GM23248 (cell line): Measurements from ENCODE around the gene IARS2. TPM values are rescaled to one million over a fixed set of nuclear protein-coding genes. Genes with fewer than 3 reads are reported as not detected.

Experiments
- DNase-seq: peaks from one replicate; pipeline ENCODE4 v3.0.0-alpha.2; 2015
- H2AFZ ChIP-seq: fragments of 200-600 bp; sonication (generic); 2 replicates; pipeline ENCODE4 v1.6.1; 2016; ENCODE audit warnings: antibody characterized with exemption
- H3F3A ChIP-seq: fragments of 200-600 bp; sonication (generic); 2 replicates; pipeline ENCODE4 v1.6.1; 2016; ENCODE audit warnings: mild to moderate bottlenecking, antibody characterized with exemption, mixed run types; ENCODE audit not compliant: insufficient read depth
- H3K27ac ChIP-seq: fragments of 200-600 bp; sonication (generic); 2 replicates; pipeline ENCODE4 v1.5.1; 2016; ENCODE audit warnings: mild to moderate bottlenecking
- H3K27me3 ChIP-seq: fragments of 200-600 bp; sonication (generic); replicated peaks from 2 replicates; pipeline ENCODE4 v1.6.1; 2016; ENCODE audit warnings: mild to moderate bottlenecking; ENCODE audit not compliant: insufficient read depth
- H3K36me3 ChIP-seq: fragments of 200-600 bp; sonication (generic); 2 replicates; pipeline ENCODE4 v1.6.1; 2016; ENCODE audit warnings: low read depth, mild to moderate bottlenecking
- H3K4me1 ChIP-seq: fragments of 200-600 bp; sonication (generic); 2 replicates; pipeline ENCODE4 v1.6.1; 2016; ENCODE audit warnings: mild to moderate bottlenecking; ENCODE audit not compliant: insufficient read depth
- H3K4me2 ChIP-seq: fragments of 200-600 bp; sonication (generic); one replicate; pipeline ENCODE4 v1.6.1; 2016; ENCODE audit warnings: mild to moderate bottlenecking; ENCODE audit not compliant: unreplicated experiment
- H3K4me3 ChIP-seq: fragments of 200-600 bp; sonication (generic); 2 replicates; pipeline ENCODE4 v1.5.1; 2016; ENCODE audit warnings: mild to moderate bottlenecking
- H3K79me2 ChIP-seq: fragments of 200-600 bp; sonication (generic); 2 replicates; pipeline ENCODE4 v1.6.1; 2016; ENCODE audit warnings: mild to moderate bottlenecking; ENCODE audit not compliant: insufficient read depth
- H3K9ac ChIP-seq: fragments of 200-600 bp; sonication (generic); 2 replicates; pipeline ENCODE4 v1.6.1; 2016; ENCODE audit warnings: mild to moderate bottlenecking
- H3K9me2 ChIP-seq: fragments of 200-600 bp; sonication (generic); 2 replicates; pipeline ENCODE4 v1.6.1; 2016; ENCODE audit warnings: mixed run types, mild to moderate bottlenecking, moderate library complexity; ENCODE audit not compliant: insufficient read depth
- H3K9me3 ChIP-seq: fragments of 200-600 bp; sonication (generic); one replicate; pipeline ENCODE4 v1.6.1; 2017; ENCODE audit warnings: low read depth
- H4K20me1 ChIP-seq: fragments of 200-600 bp; sonication (generic); 2 replicates; pipeline ENCODE4 v1.6.0; 2016; ENCODE audit not compliant: insufficient read depth
- EZH2 ChIP-seq: fragments of 200-600 bp; sonication (generic); IDR thresholded peaks from 2 replicates; pipeline ENCODE4 v1.6.1; 2018; ENCODE audit warnings: antibody characterized with exemption, mild to moderate bottlenecking; ENCODE audit not compliant: insufficient read depth, poor library complexity, severe bottlenecking
- EZH2phosphoT487 ChIP-seq: fragments of 200-600 bp; sonication (generic); IDR thresholded peaks from 2 replicates; pipeline ENCODE4 v1.6.1; 2018; ENCODE audit warnings: antibody characterized with exemption, moderate library complexity, mild to moderate bottlenecking, low read depth; ENCODE audit not compliant: insufficient read depth
- WGBS, 2 experiments: methylation state at CpG; one replicate each; pipeline ENCODE4 v1.1.6; 2015 to 2017; ENCODE audit warnings: low lambda C conversion rate in 2 of 2, low coverage in 1 of 2; ENCODE audit errors: missing lambda C conversion rate in 2 of 2; 5-methylcytosine and 5-hydroxymethylcytosine counted together
- in situ Hi-C: fragments of 300-500 bp; cut with MboI; formaldehyde crosslinking; loops from 2 replicates; pipeline ENCODE4 v1.15.0; 2020
- polyA plus RNA-seq: library from polyadenylated mRNA; unstranded; fragments of >200 nt; fragmentation: Nextera tagmentation; extraction: Ambion mirVana; gene quantifications from 2 replicates; pipeline ENCODE4 v1.2.1, GENCODE V29; 2016
- total RNA-seq: library from RNA; depleted of rRNA; stranded (reverse); fragments of >200 nt; shearing (Covaris generic); gene quantifications from 2 replicates; pipeline ENCODE4 v1.2.3, GENCODE V29; 2014

IARS2 gene
- total and polyA plus RNA-seq, 2 experiments from 2014 or later, result 67.0 to 93.3 TPM

DNA sequence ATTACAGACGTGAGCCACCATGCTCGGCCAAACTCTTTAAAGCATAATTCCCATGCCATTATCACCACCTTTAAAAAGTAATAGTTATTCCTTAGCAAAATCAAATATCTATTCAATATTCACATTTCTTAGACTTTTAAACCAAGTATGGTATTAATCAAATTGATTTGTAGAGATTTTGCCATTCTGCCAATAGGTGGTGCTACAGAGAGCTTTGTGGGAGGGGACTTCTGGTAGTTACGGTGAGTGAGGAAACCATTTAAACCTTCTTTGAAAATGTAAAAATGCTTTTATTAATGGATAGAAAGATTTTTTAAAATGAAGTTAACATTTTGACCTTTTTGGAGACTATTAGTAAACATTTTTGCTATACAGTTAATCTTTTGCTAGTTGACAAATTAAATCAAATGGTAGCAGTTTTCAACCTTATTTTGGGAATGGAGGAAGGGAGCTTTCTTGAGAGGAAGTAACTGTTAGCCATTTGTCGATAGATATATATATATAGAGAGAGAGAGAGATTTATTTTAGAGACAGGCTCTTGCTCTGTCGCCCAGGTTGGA, 19.3 kb downstream of the IARS2 start:
- Histone ChIP-seq H2AFZ (no peak overlapping the region), H3K27ac (no peak overlapping the region), H4K20me1 (no peaks in the 10 kb centered on the region), H3K4me1 (no peaks in the 10 kb centered on the region), H3K36me3 (peaks cover 45% of the 10 kb centered on the region), H3K9ac (no peak overlapping the region), H3K79me2 (no peaks in the 10 kb centered on the region), H3K9me3 (no peaks in the 10 kb centered on the region), H3K27me3 (no peaks in the 10 kb centered on the region), H3K4me2 (no peak overlapping the region), H3K9me2 (no peaks in the 10 kb centered on the region), H3K4me3 (no peak overlapping the region), H3F3A (no peaks in the 10 kb centered on the region)
- in situ Hi-C loops, result no loop called here
- DNase-seq, result peak; percentile 57
- TF ChIP-seq EZH2 (no peak), EZH2phosphoT487 (no peak)
- WGBS, 2 experiments, result 71 to 72% methylated on average over 5 of the region's 5 CpGs

DNA sequence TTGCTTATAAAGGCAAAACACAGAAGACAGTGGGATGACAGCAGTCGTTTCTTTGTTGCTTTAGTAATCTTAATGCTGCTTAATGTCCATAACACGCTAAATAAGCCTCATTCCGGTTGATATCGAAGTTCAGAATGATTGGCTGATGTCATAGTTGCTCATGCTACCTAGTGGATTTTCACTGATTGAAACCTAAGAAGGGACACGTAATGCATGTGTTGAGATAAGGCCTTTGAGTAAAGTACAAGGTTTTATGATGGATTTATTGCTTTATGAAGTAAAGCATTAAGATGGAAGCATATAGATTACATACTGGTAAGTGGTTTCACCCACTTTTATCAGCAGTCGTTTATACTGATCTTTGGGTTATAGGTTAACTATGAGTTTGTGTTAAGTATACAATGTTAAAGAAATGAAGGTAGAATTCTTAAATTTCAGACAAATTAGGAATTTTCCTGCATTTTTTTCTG, 25.1 kb downstream of the IARS2 start:
- no peaks in the 10 kb centered on the region for H4K20me1 ChIP-seq
- no peak for DNase-seq
- no peak overlapping the region for H3K4me2 ChIP-seq
- H3K9me2 ChIP-seq, result no peaks in the 10 kb centered on the region
- peaks cover 22% of the 10 kb centered on the region for H3K36me3 ChIP-seq
- no peaks in the 10 kb centered on the region for H3F3A ChIP-seq
- no peak overlapping the region for H3K9ac ChIP-seq
- 77 to 79% methylated on average over 6 of the region's 6 CpGs for WGBS, 2 experiments
- no peak overlapping the region for H3K4me3 ChIP-seq
- H3K79me2 ChIP-seq, result peaks cover 6% of the 10 kb centered on the region; the same call in 1 of the 2 replicates
- TF ChIP-seq EZH2, result no peak
- TF ChIP-seq EZH2phosphoT487, result no peak
- H3K27ac ChIP-seq, result no peak overlapping the region
- peaks cover 3% of the 10 kb centered on the region for H3K4me1 ChIP-seq
- no peaks in the 10 kb centered on the region for H3K27me3 ChIP-seq
- in situ Hi-C loops, result no loop called here
- H3K9me3 ChIP-seq, result no peaks in the 10 kb centered on the region
- H2AFZ ChIP-seq, result no peak overlapping the region

DNA sequence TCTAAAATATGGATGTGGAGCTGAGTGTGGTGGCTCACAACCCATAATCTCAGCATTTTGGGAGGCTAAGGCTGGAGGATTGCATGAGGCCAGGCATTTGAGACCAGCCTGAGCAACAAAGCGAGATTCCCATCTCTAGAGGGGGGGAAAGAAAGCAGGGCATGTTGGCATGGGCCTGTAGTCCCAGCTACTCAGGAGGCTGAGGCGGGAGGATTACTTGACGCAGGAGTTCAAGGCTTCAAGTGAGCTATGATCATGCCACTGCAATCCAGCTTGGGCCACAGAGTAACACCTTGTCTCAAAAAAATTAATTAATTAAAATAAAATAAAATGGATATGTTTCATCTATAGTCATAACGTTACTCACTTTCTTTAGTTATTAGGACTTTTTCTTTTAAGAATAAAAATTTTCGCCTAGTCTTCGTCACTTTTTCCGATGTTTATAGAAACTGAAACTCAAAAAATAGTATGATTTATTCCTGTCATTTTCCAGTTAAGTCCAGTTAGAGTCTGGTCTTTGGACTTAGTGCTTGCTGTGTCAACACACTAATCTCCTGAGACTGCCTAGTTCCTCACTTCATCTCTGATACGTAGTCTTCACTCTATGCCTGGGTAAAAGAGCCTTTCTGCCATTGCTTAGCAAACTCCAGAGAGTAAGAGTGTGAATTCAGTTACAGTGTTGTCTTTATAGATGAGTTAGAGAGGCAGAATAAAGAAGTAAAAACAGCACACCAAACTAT, 28.0 kb downstream of the IARS2 start:
- WGBS, 2 experiments, result 98% methylated on average over 8 of the region's 8 CpGs
- H3F3A ChIP-seq, result peaks cover 6% of the 10 kb centered on the region; the same call in 1 of the 2 replicates
- peaks cover 6% of the 10 kb centered on the region; the same call in 1 of the 2 replicates for H3K79me2 ChIP-seq
- no peak overlapping the region for H3K4me2 ChIP-seq
- H3K4me1 ChIP-seq, result peaks cover 12% of the 10 kb centered on the region
- no peak overlapping the region for H2AFZ ChIP-seq
- H3K9me2 ChIP-seq, result no peaks in the 10 kb centered on the region
- peaks cover 12% of the 10 kb centered on the region for H3K36me3 ChIP-seq
- H3K9me3 ChIP-seq, result no peaks in the 10 kb centered on the region
- no peak overlapping the region for H3K4me3 ChIP-seq
- in situ Hi-C loops, result no loop called here
- no peak overlapping the region for H3K27ac ChIP-seq
- no peak for TF ChIP-seq EZH2phosphoT487
- TF ChIP-seq EZH2, result no peak
- no peaks in the 10 kb centered on the region for H4K20me1 ChIP-seq
- H3K27me3 ChIP-seq, result no peaks in the 10 kb centered on the region
- DNase-seq, result no peak
- H3K9ac ChIP-seq, result no peak overlapping the region

DNA sequence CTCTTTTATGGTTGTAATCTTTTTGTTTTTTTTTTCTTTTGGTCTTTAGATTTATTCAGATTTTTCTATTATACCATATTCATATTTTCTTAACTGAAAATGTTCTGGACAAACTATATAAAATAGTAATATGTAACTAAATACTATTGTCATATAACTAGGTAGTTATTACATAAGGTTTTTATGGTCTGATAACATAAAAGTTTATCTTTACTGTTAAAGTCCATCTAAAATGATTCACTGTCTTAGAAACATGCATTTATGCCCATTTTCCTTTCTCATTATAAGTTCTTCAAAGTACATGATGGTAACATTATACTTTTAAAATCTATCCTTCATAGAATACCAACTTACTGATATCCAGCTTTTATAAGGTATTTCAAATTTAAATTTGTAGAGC, 29.1 kb downstream of the IARS2 start:
- Histone ChIP-seq H3K79me2 (peaks cover 6% of the 10 kb centered on the region; the same call in 1 of the 2 replicates), H3K9me2 (no peaks in the 10 kb centered on the region), H3K9me3 (no peaks in the 10 kb centered on the region), H3K9ac (no peak overlapping the region), H3K4me2 (no peak overlapping the region), H3F3A (peaks cover 6% of the 10 kb centered on the region; the same call in 1 of the 2 replicates), H3K4me1 (peaks cover 12% of the 10 kb centered on the region), H4K20me1 (no peaks in the 10 kb centered on the region), H2AFZ (no peak overlapping the region), H3K27ac (no peak overlapping the region), H3K4me3 (no peak overlapping the region), H3K27me3 (no peaks in the 10 kb centered on the region), H3K36me3 (peaks cover 22% of the 10 kb centered on the region)
- DNase-seq, result no peak
- TF ChIP-seq EZH2 (no peak), EZH2phosphoT487 (no peak)
- in situ Hi-C loops, result no loop called here
